Right forelimb (tissue), 1 donor: ENCODE results near the gene SEPTIN3.

Experiments used
- DNase-seq: peaks from one replicate; pipeline ENCODE4 v3.0.0-alpha.2; 2018

The SEPTIN3 gene

DNA sequence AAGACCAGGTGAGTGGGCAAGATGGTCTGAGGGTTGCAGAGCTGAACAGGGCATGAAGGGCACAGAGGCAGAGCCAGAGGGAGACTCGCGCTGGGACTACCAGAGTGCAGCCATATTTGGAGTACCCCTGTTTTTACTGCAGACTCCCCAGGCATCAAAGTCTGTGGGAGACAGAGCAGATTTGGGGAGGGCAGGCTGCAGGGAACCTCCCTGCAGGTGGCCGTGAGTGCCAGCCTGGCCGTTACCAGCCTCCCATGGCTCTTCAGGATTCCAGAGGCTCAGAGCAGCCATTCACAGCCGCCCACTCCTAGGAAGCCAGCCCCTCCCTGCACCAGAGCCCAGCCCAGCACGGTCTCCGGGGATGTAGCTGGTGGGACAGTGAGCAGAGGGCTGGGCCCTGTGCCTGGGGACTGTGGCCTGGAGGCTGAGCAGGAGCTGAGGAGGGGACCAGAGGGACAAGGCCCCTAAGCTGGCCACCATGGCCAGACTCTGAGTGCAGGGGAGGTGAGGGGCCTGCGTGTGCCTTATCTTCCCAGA is at the start of gene SEPTIN3:
TSS of gene SEPTIN3 (plus strand) at position 334 of the 537 bp plus-strand sequence. CDS start 2,050 bp downstream, outside the sequence.
- DNase-seq, result no peak

DNA sequence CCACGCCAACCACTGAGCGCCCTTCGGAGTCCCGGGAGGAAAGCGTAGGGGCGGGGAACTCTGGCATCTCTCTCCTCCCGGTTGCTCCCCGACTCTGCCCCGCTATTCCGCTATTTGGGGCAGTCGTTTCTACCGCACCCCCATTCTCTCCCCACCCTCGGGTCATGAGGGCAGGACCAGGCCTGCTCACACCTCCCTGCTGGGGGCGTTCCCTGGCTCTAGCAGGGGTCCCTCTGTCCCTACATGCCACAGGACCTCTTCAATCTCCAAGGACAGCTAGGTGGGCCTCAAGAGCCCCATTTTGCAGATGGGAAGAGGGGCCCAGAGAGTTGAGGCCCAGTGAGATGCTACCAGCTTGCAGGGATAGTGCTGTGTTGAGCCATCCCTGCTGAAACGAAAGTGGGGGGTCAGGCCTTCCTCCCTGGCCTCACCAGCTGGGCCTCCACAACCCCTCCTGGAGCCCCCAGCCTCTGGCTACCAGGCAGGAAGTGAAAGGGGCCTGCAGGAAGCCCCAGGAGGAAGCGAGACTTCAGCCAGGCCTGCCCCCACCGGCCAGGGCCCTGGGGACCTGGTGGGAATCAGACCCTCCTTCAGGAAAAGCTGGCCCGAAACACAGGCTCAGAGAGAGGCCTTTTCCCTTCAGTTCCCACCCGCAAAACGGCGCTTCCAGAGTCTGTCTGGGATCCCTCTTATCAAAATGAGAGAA is 48.8 kb upstream of the SEPTIN3 start:
- no peak for DNase-seq

GRCh38 chr22:41922328-41922727 is 46.9 kb upstream of the SEPTIN3 start:
- DNase-seq, result no peak

DNA sequence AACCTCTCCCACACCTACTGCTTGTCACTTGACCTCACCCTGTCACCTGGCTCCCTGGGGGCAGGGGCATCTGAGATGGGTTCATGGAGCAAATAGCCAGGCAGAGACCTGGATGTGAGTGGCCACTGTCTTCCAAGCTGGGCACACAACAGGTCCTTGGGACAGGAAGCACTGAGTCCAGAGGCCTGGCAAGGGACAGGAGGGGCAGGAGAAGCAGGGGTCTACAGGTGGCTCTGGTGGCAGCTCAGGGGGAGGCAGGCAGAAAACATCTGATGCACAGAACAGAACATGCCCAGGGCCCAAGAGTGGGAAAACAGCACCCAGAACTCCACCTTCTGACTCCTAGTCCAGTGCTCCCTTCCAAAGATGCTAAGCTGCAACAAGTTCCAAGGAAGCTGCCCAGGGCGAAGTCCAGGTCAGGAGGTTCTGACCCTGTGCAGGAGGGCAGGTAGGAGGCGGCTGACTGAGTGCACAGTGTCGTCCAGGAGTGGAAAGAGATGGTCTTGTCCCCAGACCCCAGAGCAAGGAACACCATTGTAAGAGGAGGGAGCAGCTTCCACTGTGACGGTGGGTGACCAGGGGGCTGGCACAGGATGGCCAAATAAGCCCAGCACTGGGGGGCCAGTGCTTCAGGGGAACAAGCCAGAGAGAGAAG is 46.2 kb upstream of the SEPTIN3 start:
- DNase-seq, result no peak

DNA sequence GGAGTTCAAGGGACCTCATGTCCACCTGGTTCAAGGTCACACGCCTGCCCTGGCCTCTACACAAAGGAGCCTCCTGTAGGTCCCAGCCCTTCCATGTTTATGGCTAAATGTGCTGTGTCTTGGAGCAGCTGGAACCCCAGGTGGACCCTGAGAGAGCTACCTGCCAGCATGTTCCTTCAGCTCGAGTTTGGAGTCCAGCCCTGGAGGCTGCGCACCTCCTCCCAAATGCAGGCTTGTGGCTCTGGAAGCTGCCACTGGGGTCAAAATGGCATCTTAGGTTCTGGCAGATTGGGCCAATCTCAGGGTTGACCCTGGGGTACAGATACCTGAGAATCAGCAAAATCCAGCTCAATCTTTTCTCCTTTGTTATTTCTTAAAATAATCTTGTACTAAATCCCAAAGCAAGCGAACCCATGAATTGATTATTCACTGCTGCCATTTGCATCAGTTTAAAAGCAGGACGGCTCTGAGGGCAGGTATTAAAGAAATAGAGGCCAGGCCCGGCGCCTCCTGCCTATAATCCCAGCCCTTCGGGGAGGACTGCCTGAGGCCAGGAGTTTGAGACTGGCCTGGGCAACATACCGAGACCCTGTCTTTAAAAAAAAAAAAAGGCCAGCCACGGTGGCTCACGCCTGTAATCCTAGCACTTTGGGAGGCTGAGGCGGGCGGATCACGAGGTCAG is 45.5 kb upstream of the SEPTIN3 start:
- no peak for DNase-seq

- no peak for DNase-seq
These were observed 43.3 kb upstream of the SEPTIN3 start for GRCh38 chr22:41925783-41926460.

GRCh38 chr22:41927813-41928212 is 41.4 kb upstream of the SEPTIN3 start:
- DNase-seq, result no peak

DNA sequence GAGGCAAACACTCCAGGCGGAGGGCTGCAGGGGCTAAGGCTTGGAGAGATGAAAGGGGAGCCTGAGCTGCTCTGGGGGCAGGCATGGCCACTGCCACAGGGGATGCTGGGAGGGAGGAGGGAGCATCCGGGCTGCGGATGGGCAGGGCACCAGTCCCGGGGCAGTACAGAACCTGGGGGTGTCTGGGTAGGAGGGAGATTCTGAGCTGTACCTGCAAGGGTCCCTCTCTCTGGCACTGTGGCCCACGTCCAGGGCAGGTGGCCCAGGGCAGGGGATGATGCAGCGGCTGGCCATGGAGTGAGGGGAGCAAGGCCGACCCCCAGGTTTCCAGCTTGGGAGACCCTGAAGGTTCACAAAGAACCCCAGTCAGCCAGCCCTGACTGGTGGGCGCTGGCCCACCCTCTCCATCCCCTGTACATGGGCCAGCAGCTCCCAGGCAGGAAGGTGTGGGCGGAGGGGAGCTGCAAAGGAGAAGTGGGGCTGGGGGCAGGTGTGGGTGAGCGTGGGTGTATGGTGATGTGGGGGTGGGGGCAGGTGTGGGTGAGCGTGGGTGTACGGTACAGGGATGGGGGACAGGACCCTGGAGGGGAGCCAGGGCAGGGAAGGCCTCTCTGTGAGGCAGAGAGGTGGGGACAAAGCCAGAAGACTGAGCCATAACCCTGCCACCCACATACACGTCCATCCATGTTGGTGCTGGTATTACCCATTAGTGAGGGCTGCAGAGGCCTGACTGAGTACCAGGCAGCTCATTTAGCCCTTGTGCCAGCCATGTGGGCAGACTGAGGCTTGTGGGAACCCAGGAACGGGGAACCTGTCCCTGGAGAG is 40.4 kb upstream of the SEPTIN3 start:
- DNase-seq, result no peak

GRCh38 chr22:41929418-41929810 is 39.8 kb upstream of the SEPTIN3 start:
- no peak for DNase-seq

- no peak for DNase-seq
These were observed 37.5 kb upstream of the SEPTIN3 start for GRCh38 chr22:41931701-41932269.

DNA sequence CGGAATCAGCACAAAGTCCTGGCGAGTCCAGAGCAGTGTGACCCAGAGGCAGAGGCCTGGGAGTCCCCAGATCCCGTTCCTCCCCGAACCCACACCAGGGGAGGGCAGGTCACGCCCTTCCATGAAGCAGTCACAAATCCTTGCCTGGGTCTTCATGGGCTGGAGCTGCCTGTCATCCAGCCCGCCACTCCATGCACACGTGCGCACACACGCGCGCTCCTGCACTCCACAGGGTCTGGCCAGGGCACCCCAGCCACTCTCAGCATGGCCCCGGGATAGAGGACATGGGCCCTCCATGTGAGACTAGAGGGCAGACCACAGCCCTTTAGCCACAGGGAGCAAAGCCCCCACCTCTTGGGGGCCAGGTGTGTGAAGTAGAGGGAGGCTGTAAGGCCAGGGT is 36.9 kb upstream of the SEPTIN3 start:
- no peak for DNase-seq

GRCh38 chr22:41933411-41934177 is 35.6 kb upstream of the SEPTIN3 start:
- no peak for DNase-seq

- DNase-seq, result no peak
These were observed 34.8 kb upstream of the SEPTIN3 start for GRCh38 chr22:41934284-41935014.

GRCh38 chr22:41935015-41935351 is 34.3 kb upstream of the SEPTIN3 start:
- DNase-seq, result no peak

GRCh38 chr22:41935509-41935908 is 33.7 kb upstream of the SEPTIN3 start:
- no peak for DNase-seq

DNA sequence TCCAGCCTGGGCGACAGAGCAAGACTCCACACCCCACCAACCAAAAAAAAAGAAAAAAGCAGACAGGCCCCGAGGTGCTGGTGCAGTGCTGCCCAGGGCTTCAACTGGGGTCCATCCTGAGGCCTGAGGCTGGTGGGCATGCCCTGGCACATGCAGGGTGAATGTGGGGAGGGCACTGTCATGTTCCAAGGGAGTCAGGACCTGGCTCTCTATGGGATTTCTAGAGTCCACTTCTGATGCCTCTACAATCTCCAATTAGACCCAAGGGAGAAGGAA is 32.4 kb upstream of the SEPTIN3 start:
- no peak for DNase-seq

DNA sequence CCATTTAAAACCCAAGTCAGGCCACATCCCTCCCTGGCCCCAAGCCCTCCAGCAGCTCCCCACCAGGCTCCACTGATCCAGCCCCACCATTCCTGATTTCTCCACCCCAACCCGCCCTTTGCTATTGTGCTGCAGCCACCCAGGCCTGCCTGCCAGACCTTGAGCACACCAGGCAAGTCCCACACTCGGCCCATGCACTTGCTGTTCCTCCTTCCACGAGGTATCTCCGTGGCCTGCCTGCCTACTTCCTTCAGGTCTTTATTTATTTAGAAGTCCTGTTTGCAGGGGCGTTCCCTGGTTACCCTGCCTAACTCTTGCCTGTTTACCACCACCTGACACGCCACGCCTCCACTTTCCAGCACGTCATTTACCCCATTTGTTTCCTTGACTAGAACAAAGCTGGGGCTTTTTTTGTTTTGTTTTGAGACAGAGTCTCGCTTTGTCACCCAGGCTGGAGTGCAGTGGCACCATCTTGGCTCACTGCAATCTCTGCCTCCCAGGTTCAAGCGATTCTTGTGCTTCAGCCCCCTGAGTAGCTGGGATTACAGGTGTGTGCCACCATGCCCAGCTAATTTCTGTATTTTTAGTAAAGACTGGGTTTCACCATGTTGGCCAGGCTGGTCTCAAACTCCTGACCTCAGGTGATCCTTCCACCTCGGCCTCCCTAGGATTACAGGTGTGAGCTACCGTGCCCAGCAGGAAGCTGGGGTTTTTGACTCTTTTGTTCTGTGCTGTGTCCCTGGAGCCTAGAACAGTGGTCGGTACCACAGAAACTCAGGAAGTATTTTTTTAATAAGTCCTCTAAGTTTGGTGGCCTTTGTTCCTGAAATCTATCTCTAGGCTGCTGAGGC is 29.0 kb upstream of the SEPTIN3 start:
- no peak for DNase-seq

- DNase-seq, result peak; percentile 87
These were observed 28.1 kb upstream of the SEPTIN3 start for GRCh38 chr22:41940832-41941765.
